CD14-positive monocyte (primary cell): ENCODE measurements around the gene ACO2. TPM values are rescaled to one million over a fixed set of nuclear protein-coding genes. Genes with fewer than 3 reads are reported as not detected.

Experiments
- DNase-seq, 3 donors: peaks; one replicate each; pipeline ENCODE4 v3.0.0-alpha.2; 2011 to 2022
- H2AFZ ChIP-seq: 2 replicates; pipeline ENCODE4 v1.6.0; 2012; ENCODE audit warnings: mild to moderate bottlenecking, low read depth, low read length, inconsistent platforms; ENCODE audit not compliant: insufficient read depth, poor library complexity, severe bottlenecking
- H3K27ac ChIP-seq, 2 donors: 1 replicate in 1 of 2; 2 replicates in 1 of 2; pipeline ENCODE4 v1.5.1; 2012 to 2013; ENCODE audit warnings: low read length in 2 of 2, control low read depth in 1 of 2, inconsistent platforms in 1 of 2, low read depth in 1 of 2, mild to moderate bottlenecking in 1 of 2
- H3K27me3 ChIP-seq, 2 donors: one replicate each; pipeline versions ENCODE4 v1.6.0 to v1.6.1; 2011 to 2013; ENCODE audit warnings: low read length in 2 of 2; ENCODE audit not compliant: control insufficient read depth in 2 of 2, insufficient read depth in 2 of 2
- H3K36me3 ChIP-seq, 2 donors: replicated peaks in 1 of 2; 1 replicate in 1 of 2; 2 replicates in 1 of 2; pipeline versions ENCODE4 v1.5.1 to v1.6.1; 2012 to 2013; ENCODE audit warnings: low read length in 2 of 2, control low read depth in 1 of 2, inconsistent platforms in 1 of 2, mild to moderate bottlenecking in 1 of 2; ENCODE audit not compliant: insufficient read depth in 2 of 2, control insufficient read depth in 1 of 2
- H3K4me1 ChIP-seq, 2 donors: 1 replicate in 1 of 2; 2 replicates in 1 of 2; pipeline versions ENCODE4 v1.5.1 to v1.6.1; 2012 to 2013; ENCODE audit warnings: low read length in 2 of 2, control low read depth in 1 of 2, inconsistent platforms in 1 of 2, mild to moderate bottlenecking in 1 of 2, moderate library complexity in 1 of 2; ENCODE audit not compliant: insufficient read depth in 2 of 2, control insufficient read depth in 1 of 2
- H3K4me2 ChIP-seq: replicated peaks from 2 replicates; pipeline ENCODE3; 2012; ENCODE audit warnings: low read length, moderate library complexity, mild to moderate bottlenecking; ENCODE audit not compliant: poor library complexity, severe bottlenecking; ENCODE audit errors: extremely low read depth
- H3K4me3 ChIP-seq, 3 experiments: fragments of 200-600 bp in 1 of 3; sonication (generic) in 1 of 3; replicated peaks in 1 of 3; 1 replicate in 2 of 3; 2 replicates in 1 of 3; pipeline ENCODE4 v1.5.1; 2011 to 2013; ENCODE audit warnings: low read length in 3 of 3, mild to moderate bottlenecking in 3 of 3, control low read depth in 2 of 3, low read depth in 2 of 3, inconsistent platforms in 1 of 3, moderate library complexity in 1 of 3
- H3K79me2 ChIP-seq: 2 replicates; pipeline ENCODE4 v1.6.0; 2012; ENCODE audit warnings: mild to moderate bottlenecking, control low read depth, inconsistent platforms, low read length, moderate library complexity; ENCODE audit not compliant: insufficient read depth
- H3K9ac ChIP-seq: 2 replicates; pipeline ENCODE4 v1.6.0; 2017; ENCODE audit warnings: low read length, mild to moderate bottlenecking; ENCODE audit not compliant: insufficient read depth, poor library complexity, severe bottlenecking
- H3K9me3 ChIP-seq, 2 donors: replicated peaks in 1 of 2; 1 replicate in 1 of 2; 2 replicates in 1 of 2; pipeline versions ENCODE4 v1.5.1 to v1.6.1; 2012 to 2013; ENCODE audit warnings: low read length in 2 of 2, control low read depth in 1 of 2; ENCODE audit not compliant: control insufficient read depth in 1 of 2, insufficient read depth in 1 of 2
- H4K20me1 ChIP-seq: 2 replicates; pipeline ENCODE4 v1.6.0; 2012; ENCODE audit warnings: mild to moderate bottlenecking, low read length, control low read depth, moderate library complexity; ENCODE audit not compliant: insufficient read depth
- H3K27ac Mint-ChIP-seq, 7 donors: one replicate each; pipeline ENCODE4 v1.8.0; 2020; ENCODE audit warnings: mild to moderate bottlenecking in 7 of 7, mixed read lengths in 7 of 7, moderate library complexity in 6 of 7, inconsistent platforms in 2 of 7
- H3K27me3 Mint-ChIP-seq, 3 donors: one replicate each; pipeline ENCODE4 v1.8.0; 2021 to 2022; ENCODE audit warnings: low read depth in 3 of 3, mild to moderate bottlenecking in 3 of 3, mixed read lengths in 3 of 3, moderate library complexity in 3 of 3, inconsistent platforms in 1 of 3
- H3K36me3 Mint-ChIP-seq, 2 donors: one replicate each; pipeline ENCODE4 v1.8.0; 2020; ENCODE audit warnings: mixed read lengths in 2 of 2, inconsistent platforms in 1 of 2, mild to moderate bottlenecking in 1 of 2
- H3K4me1 Mint-ChIP-seq: one replicate; pipeline ENCODE4 v1.8.0; 2020; ENCODE audit warnings: mild to moderate bottlenecking, mixed read lengths
- H3K4me3 Mint-ChIP-seq, 2 donors: one replicate each; pipeline ENCODE4 v1.8.0; 2020; ENCODE audit warnings: mild to moderate bottlenecking in 2 of 2, mixed read lengths in 2 of 2, moderate library complexity in 1 of 2
- H3K9me3 Mint-ChIP-seq, 7 donors: one replicate each; pipeline ENCODE4 v1.8.0; 2020 to 2022; ENCODE audit warnings: mixed read lengths in 7 of 7, mild to moderate bottlenecking in 6 of 7, moderate library complexity in 6 of 7, inconsistent platforms in 2 of 7
- WGBS: methylation state at CpG from one replicate; pipeline ENCODE4 v1.1.5; 2013; ENCODE audit warnings: missing lambda C conversion rate; ENCODE audit not compliant: insufficient coverage; 5-methylcytosine and 5-hydroxymethylcytosine counted together
- intact Hi-C, 2 donors: fragments of 100-400 bp; cut with micrococcal nuclease; formaldehyde crosslinking; loops; one replicate each; pipeline versions ENCODE4 v1.15.0 to v1.15.1; 2023
- polyA plus RNA-seq, 3 donors: library from polyadenylated mRNA; depleted of rRNA in 1 of 3; unstranded in 2 of 3; stranded (reverse) in 1 of 3; fragments of 300-500 nt in 2 of 3; fragments of >200 nt in 1 of 3; fragmentation: Illumina TruSeq in 2 of 3; gene quantifications; 1 replicate in 2 of 3; 2 replicates in 1 of 3; pipeline ENCODE4 v1.2.3, GENCODE V29; 2012 to 2021
- TF ChIP-seq, protein P1 (sequence below): fragments of 200-600 bp; IDR thresholded peaks from one replicate; pipeline ENCODE4 v1.8.0; 2022; ENCODE audit warnings: antibody characterized with exemption, mild to moderate bottlenecking

ACO2 gene
- polyA plus RNA-seq, 3 donors: 56.8 to 75.8 (median 64.2) TPM

DNA sequence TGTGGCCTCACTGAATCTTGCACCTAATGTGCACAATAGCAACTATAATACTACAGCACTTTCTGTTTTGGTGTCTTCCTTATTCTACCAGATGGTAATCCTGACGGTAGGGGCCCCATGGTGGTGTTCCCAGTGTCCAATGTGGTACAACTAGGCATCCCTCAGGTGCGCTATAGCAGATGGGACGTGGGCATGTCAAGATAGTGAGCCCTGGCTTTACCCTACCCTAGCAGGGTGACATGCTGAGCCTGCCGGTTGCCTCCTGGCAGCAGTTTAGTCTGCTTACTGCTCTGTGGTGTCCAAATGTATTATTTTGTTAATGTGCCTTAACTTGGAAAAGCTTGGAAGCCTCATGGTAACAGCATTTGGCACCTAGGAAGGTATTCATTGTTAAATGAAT is 19.2 kb downstream of the ACO2 start:
- Mint-ChIP-seq H3K36me3 (peaks cover 28 to 41% of the 10 kb centered on the region in 2 donors), H3K27me3 (no peaks in the 10 kb centered on the region), H3K27ac (no peak overlapping the region), H3K9me3 (no peaks in the 10 kb centered on the region), H3K4me1 (peaks cover 14% of the 10 kb centered on the region), H3K4me3 (no peak overlapping the region)
- H3K9ac ChIP-seq: no peak overlapping the region
- TF ChIP-seq, protein P1, sequence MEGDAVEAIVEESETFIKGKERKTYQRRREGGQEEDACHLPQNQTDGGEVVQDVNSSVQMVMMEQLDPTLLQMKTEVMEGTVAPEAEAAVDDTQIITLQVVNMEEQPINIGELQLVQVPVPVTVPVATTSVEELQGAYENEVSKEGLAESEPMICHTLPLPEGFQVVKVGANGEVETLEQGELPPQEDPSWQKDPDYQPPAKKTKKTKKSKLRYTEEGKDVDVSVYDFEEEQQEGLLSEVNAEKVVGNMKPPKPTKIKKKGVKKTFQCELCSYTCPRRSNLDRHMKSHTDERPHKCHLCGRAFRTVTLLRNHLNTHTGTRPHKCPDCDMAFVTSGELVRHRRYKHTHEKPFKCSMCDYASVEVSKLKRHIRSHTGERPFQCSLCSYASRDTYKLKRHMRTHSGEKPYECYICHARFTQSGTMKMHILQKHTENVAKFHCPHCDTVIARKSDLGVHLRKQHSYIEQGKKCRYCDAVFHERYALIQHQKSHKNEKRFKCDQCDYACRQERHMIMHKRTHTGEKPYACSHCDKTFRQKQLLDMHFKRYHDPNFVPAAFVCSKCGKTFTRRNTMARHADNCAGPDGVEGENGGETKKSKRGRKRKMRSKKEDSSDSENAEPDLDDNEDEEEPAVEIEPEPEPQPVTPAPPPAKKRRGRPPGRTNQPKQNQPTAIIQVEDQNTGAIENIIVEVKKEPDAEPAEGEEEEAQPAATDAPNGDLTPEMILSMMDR: no peak
- H4K20me1 ChIP-seq: peaks cover 96% of the 10 kb centered on the region
- H3K36me3 ChIP-seq: peaks cover 0 to 28% of the 10 kb centered on the region in 2 donors
- no peaks in the 10 kb centered on the region for H3K9me3 ChIP-seq
- DNase-seq: no peak
- H3K4me3 ChIP-seq: no peak overlapping the region
- H3K27ac ChIP-seq: no peak overlapping the region
- H3K27me3 ChIP-seq: no peaks in the 10 kb centered on the region
- no peak overlapping the region for H2AFZ ChIP-seq
- WGBS: 100% methylated on average over 2 of the region's 4 CpGs
- H3K4me1 ChIP-seq: peaks cover 0 to 3% of the 10 kb centered on the region in 2 donors
- intact Hi-C loops: no loop called here
- no peak overlapping the region for H3K4me2 ChIP-seq
- H3K79me2 ChIP-seq: peaks cover 95% of the 10 kb centered on the region

DNA sequence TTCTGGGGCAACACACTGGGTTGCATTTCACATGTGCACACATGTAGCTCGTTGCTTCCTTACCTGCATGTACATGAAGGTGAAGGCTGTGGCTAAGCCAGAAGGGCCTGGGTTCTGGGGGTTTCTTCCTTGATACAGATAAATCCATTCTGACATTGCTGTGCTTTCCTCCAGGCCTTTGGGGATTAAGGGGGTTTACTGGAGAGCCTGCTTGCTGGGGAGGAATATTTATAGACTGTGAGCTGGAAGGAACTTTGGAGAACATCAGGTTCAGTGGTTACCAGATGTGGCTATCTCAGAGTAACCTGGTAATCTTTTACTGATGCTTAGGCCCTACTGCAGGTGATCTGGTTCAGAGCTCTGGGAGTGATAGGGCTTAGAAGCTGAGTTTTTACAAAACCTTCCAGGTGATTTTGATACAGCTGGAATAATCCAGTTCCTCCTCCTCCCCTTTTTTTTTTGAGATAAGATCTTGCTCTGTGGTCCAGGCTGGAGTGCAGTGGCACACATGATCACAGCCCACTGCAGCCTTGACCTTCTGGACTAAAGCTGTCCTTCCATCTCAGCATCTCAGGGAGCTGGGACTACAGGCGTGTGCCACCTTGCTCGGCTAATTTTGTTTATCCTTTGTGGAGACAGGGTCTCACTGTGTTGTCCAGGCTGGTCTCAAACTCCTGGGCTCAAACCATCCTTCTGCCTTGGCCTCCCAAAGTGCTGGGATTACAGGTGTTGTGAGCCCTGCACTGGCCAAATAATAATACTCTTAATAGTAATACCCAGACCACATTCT is 19.9 kb downstream of the ACO2 start:
- Mint-ChIP-seq H3K9me3 (no peaks in the 10 kb centered on the region), H3K4me3 (no peak overlapping the region), H3K4me1 (peaks cover 14% of the 10 kb centered on the region), H3K36me3 (peaks cover 26 to 44% of the 10 kb centered on the region in 2 donors), H3K27ac (peak overlapping the region in 3 of 7 donors; percentile 16 to 83 (median 44)), H3K27me3 (no peaks in the 10 kb centered on the region)
- WGBS: 95% methylated on average over 3 of the region's 3 CpGs
- Histone ChIP-seq H3K4me3 (no peak overlapping the region), H3K79me2 (peaks cover 93% of the 10 kb centered on the region), H3K36me3 (peaks cover 0 to 28% of the 10 kb centered on the region in 2 donors), H3K4me1 (peaks cover 0 to 3% of the 10 kb centered on the region in 2 donors), H3K27me3 (no peaks in the 10 kb centered on the region), H3K9ac (no peak overlapping the region), H4K20me1 (peaks cover 94% of the 10 kb centered on the region), H3K4me2 (no peak overlapping the region), H3K9me3 (no peaks in the 10 kb centered on the region), H3K27ac (no peak overlapping the region), H2AFZ (no peak overlapping the region)
- DNase-seq: no peak
- TF ChIP-seq, protein P1: no peak
- intact Hi-C loops: no loop called here
